Neural cell (in vitro differentiated cells): ENCODE results near the gene SKAP1.

Source experiments
- EP300 ChIP-seq: fragments of 450-650 bp; conservative IDR thresholded peaks from 2 replicates; pipeline ENCODE4 v1.6.1; 2014; ENCODE audit warnings: antibody characterized with exemption, mild to moderate bottlenecking, moderate library complexity; ENCODE audit not compliant: poor library complexity, severe bottlenecking
- EZH2 ChIP-seq: fragments of 200-600, 300-800 bp; shearing (Covaris generic), sonication (generic); IDR thresholded peaks from 2 replicates; pipeline ENCODE4 v1.6.1; 2014; ENCODE audit warnings: antibody characterized with exemption, low read length, borderline replicate concordance, mild to moderate bottlenecking; ENCODE audit not compliant: insufficient read depth, poor library complexity, severe bottlenecking
- POLR2AphosphoS5 ChIP-seq: IDR thresholded peaks from 2 replicates; pipeline ENCODE4 v1.6.1; 2012
- RAD21 ChIP-seq: fragments of 450-650 bp; conservative IDR thresholded peaks from 2 replicates; pipeline ENCODE4 v1.6.1; 2014; ENCODE audit warnings: antibody characterized with exemption, mild to moderate bottlenecking, moderate library complexity
- SMC3 ChIP-seq: fragments of 450-650 bp; conservative IDR thresholded peaks from 2 replicates; pipeline ENCODE4 v1.6.1; 2014; ENCODE audit warnings: antibody characterized with exemption, mild to moderate bottlenecking, moderate library complexity; ENCODE audit not compliant: poor library complexity
- TAF1 ChIP-seq: IDR thresholded peaks from 2 replicates; pipeline ENCODE4 v1.6.1; 2012; ENCODE audit warnings: low read depth
- TF ChIP-seq, protein P1 (sequence below): fragments of 450-650 bp; IDR thresholded peaks from 2 replicates; pipeline ENCODE4 v1.5.1; 2014; ENCODE audit warnings: antibody characterized with exemption, mild to moderate bottlenecking, moderate library complexity; ENCODE audit not compliant: poor library complexity, severe bottlenecking

DNA sequence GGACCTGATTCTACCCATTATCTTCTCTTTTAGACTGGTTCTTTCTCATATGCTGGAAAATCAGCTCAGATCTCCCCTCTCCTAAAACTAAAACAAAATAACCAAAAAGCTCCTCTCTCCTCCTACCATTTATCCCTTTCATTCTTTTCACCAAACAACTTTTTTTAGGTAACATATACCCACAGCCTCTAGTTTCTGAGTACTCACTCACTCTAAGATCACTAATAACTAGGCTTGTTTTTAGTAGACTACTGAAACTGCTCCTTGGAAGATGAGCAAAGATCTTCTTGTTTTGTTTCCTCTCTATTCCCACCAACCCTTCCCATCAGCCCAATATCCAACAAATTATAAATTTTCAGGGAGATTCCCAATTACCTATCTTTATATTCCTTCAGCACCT is 129.0 kb downstream of the SKAP1 start:
- TF ChIP-seq, protein P1, sequence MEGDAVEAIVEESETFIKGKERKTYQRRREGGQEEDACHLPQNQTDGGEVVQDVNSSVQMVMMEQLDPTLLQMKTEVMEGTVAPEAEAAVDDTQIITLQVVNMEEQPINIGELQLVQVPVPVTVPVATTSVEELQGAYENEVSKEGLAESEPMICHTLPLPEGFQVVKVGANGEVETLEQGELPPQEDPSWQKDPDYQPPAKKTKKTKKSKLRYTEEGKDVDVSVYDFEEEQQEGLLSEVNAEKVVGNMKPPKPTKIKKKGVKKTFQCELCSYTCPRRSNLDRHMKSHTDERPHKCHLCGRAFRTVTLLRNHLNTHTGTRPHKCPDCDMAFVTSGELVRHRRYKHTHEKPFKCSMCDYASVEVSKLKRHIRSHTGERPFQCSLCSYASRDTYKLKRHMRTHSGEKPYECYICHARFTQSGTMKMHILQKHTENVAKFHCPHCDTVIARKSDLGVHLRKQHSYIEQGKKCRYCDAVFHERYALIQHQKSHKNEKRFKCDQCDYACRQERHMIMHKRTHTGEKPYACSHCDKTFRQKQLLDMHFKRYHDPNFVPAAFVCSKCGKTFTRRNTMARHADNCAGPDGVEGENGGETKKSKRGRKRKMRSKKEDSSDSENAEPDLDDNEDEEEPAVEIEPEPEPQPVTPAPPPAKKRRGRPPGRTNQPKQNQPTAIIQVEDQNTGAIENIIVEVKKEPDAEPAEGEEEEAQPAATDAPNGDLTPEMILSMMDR: no peak
- TF ChIP-seq RAD21 (no peak), EZH2 (no peak), EP300 (no peak), POLR2AphosphoS5 (no peak), SMC3 (no peak), TAF1 (no peak)
